Loucy (cell line): ENCODE measurements around the gene CDH12.

Experiments used
- H2AFZ ChIP-seq: fragments of 200-600 bp; sonication (generic); 2 replicates; pipeline ENCODE4 v1.6.0; 2016; ENCODE audit warnings: antibody characterized with exemption, mild to moderate bottlenecking, low read length, moderate library complexity
- H3F3A ChIP-seq: fragments of 200-600 bp; 2 replicates; pipeline ENCODE4 v1.6.0; 2016; ENCODE audit warnings: antibody characterized with exemption, low read depth, mild to moderate bottlenecking
- H3K27me3 ChIP-seq: fragments of 200-600 bp; sonication (generic); 2 replicates; pipeline ENCODE4 v1.6.1; 2014; ENCODE audit warnings: low read length, mild to moderate bottlenecking; ENCODE audit not compliant: insufficient read depth, poor library complexity, severe bottlenecking
- H3K36me3 ChIP-seq: fragments of 200-600 bp; sonication (generic); 2 replicates; pipeline ENCODE4 v1.6.1; 2016; ENCODE audit warnings: low read length; ENCODE audit not compliant: insufficient read depth
- H3K4me1 ChIP-seq: fragments of 200-600 bp; sonication (generic); 2 replicates; pipeline ENCODE4 v1.5.1; 2014; ENCODE audit warnings: low read length, mild to moderate bottlenecking; ENCODE audit not compliant: insufficient read depth, poor library complexity, severe bottlenecking
- H3K4me2 ChIP-seq: fragments of 200-600 bp; sonication (generic); 2 replicates; pipeline ENCODE4 v1.6.0; 2014; ENCODE audit warnings: antibody characterized with exemption, low read length, low read depth, mild to moderate bottlenecking; ENCODE audit not compliant: poor library complexity, severe bottlenecking
- H3K4me3 ChIP-seq: fragments of 200-600 bp; sonication (generic); 2 replicates; pipeline ENCODE4 v1.5.1; 2014; ENCODE audit warnings: low read length, mild to moderate bottlenecking, mixed read lengths; ENCODE audit not compliant: poor library complexity, severe bottlenecking
- H3K79me2 ChIP-seq: fragments of 200-600 bp; sonication (generic); 2 replicates; pipeline ENCODE4 v1.6.1; 2014; ENCODE audit warnings: low read length; ENCODE audit not compliant: insufficient read depth
- H3K9ac ChIP-seq: fragments of 200-600 bp; sonication (generic); 2 replicates; pipeline ENCODE4 v1.6.0; 2014; ENCODE audit warnings: mild to moderate bottlenecking, low read depth, low read length, moderate library complexity; ENCODE audit not compliant: poor library complexity, severe bottlenecking
- H3K9me2 ChIP-seq: fragments of 200-600 bp; sonication (generic); replicated peaks from 2 replicates; pipeline ENCODE4 v1.6.1; 2016; ENCODE audit warnings: low read depth, low read length, mixed read lengths
- H3K9me3 ChIP-seq: fragments of 200-600 bp; sonication (generic); 2 replicates; pipeline ENCODE4 v1.6.1; 2014; ENCODE audit warnings: mild to moderate bottlenecking, antibody characterized with exemption, low read length, low read depth; ENCODE audit not compliant: insufficient read depth
- H4K20me1 ChIP-seq: fragments of 200-600 bp; sonication (generic); 2 replicates; pipeline ENCODE4 v1.6.0; 2014; ENCODE audit warnings: antibody characterized with exemption, low read length, mild to moderate bottlenecking; ENCODE audit not compliant: insufficient read depth, poor library complexity, severe bottlenecking
- EZH2phosphoT487 ChIP-seq: fragments of 200-600 bp; IDR thresholded peaks from 2 replicates; pipeline ENCODE4 v1.6.1; 2018; ENCODE audit warnings: antibody characterized with exemption, mild to moderate bottlenecking, moderate library complexity, borderline replicate concordance
- TF ChIP-seq, protein P1 (sequence below): fragments of 200-600 bp; sonication (generic); conservative IDR thresholded peaks from 2 replicates; pipeline ENCODE4 v1.5.1; 2014; ENCODE audit warnings: mild to moderate bottlenecking, antibody characterized with exemption, low read length

The CDH12 gene

DNA sequence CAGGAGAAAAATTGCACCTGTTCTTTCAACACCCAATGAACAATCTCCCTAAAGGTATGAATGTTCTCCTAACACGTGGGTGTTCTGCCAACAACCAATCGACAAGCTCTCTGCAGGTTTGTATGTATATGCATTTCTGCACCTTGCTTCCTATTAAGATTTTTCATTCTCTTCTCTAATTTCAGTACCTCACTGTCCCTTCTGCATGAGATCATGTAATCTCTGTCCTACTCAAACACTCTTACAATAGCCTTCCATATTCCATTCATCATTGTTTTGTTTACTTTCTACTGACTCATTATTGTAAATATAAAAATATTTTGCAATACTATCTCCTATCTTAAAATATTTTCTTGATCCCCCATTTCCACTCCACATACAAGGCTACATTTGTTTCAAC lies 382.0 kb downstream of the CDH12 start:
- H3K27me3 ChIP-seq: no peaks in the 10 kb centered on the region
- no peak overlapping the region for H3K4me3 ChIP-seq
- no peak overlapping the region for H3K4me2 ChIP-seq
- no peaks in the 10 kb centered on the region for H3K9me2 ChIP-seq
- no peaks in the 10 kb centered on the region for H3K36me3 ChIP-seq
- H3K9ac ChIP-seq: no peak overlapping the region
- no peaks in the 10 kb centered on the region for H3K4me1 ChIP-seq
- no peak overlapping the region for H2AFZ ChIP-seq
- H3K79me2 ChIP-seq: no peaks in the 10 kb centered on the region
- no peaks in the 10 kb centered on the region for H3K9me3 ChIP-seq
- H3F3A ChIP-seq: no peaks in the 10 kb centered on the region
- no peaks in the 10 kb centered on the region for H4K20me1 ChIP-seq
- TF ChIP-seq, protein P1, sequence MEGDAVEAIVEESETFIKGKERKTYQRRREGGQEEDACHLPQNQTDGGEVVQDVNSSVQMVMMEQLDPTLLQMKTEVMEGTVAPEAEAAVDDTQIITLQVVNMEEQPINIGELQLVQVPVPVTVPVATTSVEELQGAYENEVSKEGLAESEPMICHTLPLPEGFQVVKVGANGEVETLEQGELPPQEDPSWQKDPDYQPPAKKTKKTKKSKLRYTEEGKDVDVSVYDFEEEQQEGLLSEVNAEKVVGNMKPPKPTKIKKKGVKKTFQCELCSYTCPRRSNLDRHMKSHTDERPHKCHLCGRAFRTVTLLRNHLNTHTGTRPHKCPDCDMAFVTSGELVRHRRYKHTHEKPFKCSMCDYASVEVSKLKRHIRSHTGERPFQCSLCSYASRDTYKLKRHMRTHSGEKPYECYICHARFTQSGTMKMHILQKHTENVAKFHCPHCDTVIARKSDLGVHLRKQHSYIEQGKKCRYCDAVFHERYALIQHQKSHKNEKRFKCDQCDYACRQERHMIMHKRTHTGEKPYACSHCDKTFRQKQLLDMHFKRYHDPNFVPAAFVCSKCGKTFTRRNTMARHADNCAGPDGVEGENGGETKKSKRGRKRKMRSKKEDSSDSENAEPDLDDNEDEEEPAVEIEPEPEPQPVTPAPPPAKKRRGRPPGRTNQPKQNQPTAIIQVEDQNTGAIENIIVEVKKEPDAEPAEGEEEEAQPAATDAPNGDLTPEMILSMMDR: no peak

- no peaks in the 10 kb centered on the region for H3F3A ChIP-seq
These were observed 382.7 kb downstream of the CDH12 start for GRCh38 chr5:22470408-22470807.

GRCh38 chr5:22465616-22466015 lies 387.5 kb downstream of the CDH12 start:
- Histone ChIP-seq H3K9me2 (no peaks in the 10 kb centered on the region), H3K27me3 (no peaks in the 10 kb centered on the region), H3K9me3 (no peaks in the 10 kb centered on the region), H3K4me2 (no peak overlapping the region), H3F3A (no peaks in the 10 kb centered on the region), H2AFZ (no peak overlapping the region), H3K36me3 (no peaks in the 10 kb centered on the region), H3K4me3 (no peak overlapping the region), H3K79me2 (no peaks in the 10 kb centered on the region), H3K9ac (no peak overlapping the region), H4K20me1 (no peaks in the 10 kb centered on the region), H3K4me1 (no peaks in the 10 kb centered on the region)
- no peak for TF ChIP-seq EZH2phosphoT487
- TF ChIP-seq, protein P1: no peak

More at GRCh38 chr5:22470408-22470807, 382.7 kb downstream of the CDH12 start:
- TF ChIP-seq, protein P1: no peak
- TF ChIP-seq EZH2phosphoT487: no peak
- no peaks in the 10 kb centered on the region for H3K36me3 ChIP-seq
- no peak overlapping the region for H2AFZ ChIP-seq
- H3K79me2 ChIP-seq: no peaks in the 10 kb centered on the region
- no peaks in the 10 kb centered on the region for H4K20me1 ChIP-seq
- H3K27me3 ChIP-seq: no peaks in the 10 kb centered on the region
- H3K4me1 ChIP-seq: no peaks in the 10 kb centered on the region
- H3K9ac ChIP-seq: no peak overlapping the region
- H3K4me2 ChIP-seq: no peak overlapping the region
- no peaks in the 10 kb centered on the region for H3K9me2 ChIP-seq
- no peaks in the 10 kb centered on the region for H3K9me3 ChIP-seq
- H3K4me3 ChIP-seq: no peak overlapping the region
